Loucy (cell line): ENCODE results near the gene ARIH1.

Experiments
- H2AFZ ChIP-seq: fragments of 200-600 bp; sonication (generic); 2 replicates; pipeline ENCODE4 v1.6.0; 2016; ENCODE audit warnings: antibody characterized with exemption, mild to moderate bottlenecking, low read length, moderate library complexity
- H3F3A ChIP-seq: fragments of 200-600 bp; 2 replicates; pipeline ENCODE4 v1.6.0; 2016; ENCODE audit warnings: antibody characterized with exemption, low read depth, mild to moderate bottlenecking
- H3K27me3 ChIP-seq: fragments of 200-600 bp; sonication (generic); 2 replicates; pipeline ENCODE4 v1.6.1; 2014; ENCODE audit warnings: low read length, mild to moderate bottlenecking; ENCODE audit not compliant: insufficient read depth, poor library complexity, severe bottlenecking
- H3K36me3 ChIP-seq: fragments of 200-600 bp; sonication (generic); 2 replicates; pipeline ENCODE4 v1.6.1; 2016; ENCODE audit warnings: low read length; ENCODE audit not compliant: insufficient read depth
- H3K4me1 ChIP-seq: fragments of 200-600 bp; sonication (generic); 2 replicates; pipeline ENCODE4 v1.5.1; 2014; ENCODE audit warnings: low read length, mild to moderate bottlenecking; ENCODE audit not compliant: insufficient read depth, poor library complexity, severe bottlenecking
- H3K4me2 ChIP-seq: fragments of 200-600 bp; sonication (generic); 2 replicates; pipeline ENCODE4 v1.6.0; 2014; ENCODE audit warnings: antibody characterized with exemption, low read length, low read depth, mild to moderate bottlenecking; ENCODE audit not compliant: poor library complexity, severe bottlenecking
- H3K4me3 ChIP-seq: fragments of 200-600 bp; sonication (generic); 2 replicates; pipeline ENCODE4 v1.5.1; 2014; ENCODE audit warnings: low read length, mild to moderate bottlenecking, mixed read lengths; ENCODE audit not compliant: poor library complexity, severe bottlenecking
- H3K79me2 ChIP-seq: fragments of 200-600 bp; sonication (generic); 2 replicates; pipeline ENCODE4 v1.6.1; 2014; ENCODE audit warnings: low read length; ENCODE audit not compliant: insufficient read depth
- H3K9ac ChIP-seq: fragments of 200-600 bp; sonication (generic); 2 replicates; pipeline ENCODE4 v1.6.0; 2014; ENCODE audit warnings: mild to moderate bottlenecking, low read depth, low read length, moderate library complexity; ENCODE audit not compliant: poor library complexity, severe bottlenecking
- H3K9me2 ChIP-seq: fragments of 200-600 bp; sonication (generic); replicated peaks from 2 replicates; pipeline ENCODE4 v1.6.1; 2016; ENCODE audit warnings: low read depth, low read length, mixed read lengths
- H3K9me3 ChIP-seq: fragments of 200-600 bp; sonication (generic); 2 replicates; pipeline ENCODE4 v1.6.1; 2014; ENCODE audit warnings: mild to moderate bottlenecking, antibody characterized with exemption, low read length, low read depth; ENCODE audit not compliant: insufficient read depth
- H4K20me1 ChIP-seq: fragments of 200-600 bp; sonication (generic); 2 replicates; pipeline ENCODE4 v1.6.0; 2014; ENCODE audit warnings: antibody characterized with exemption, low read length, mild to moderate bottlenecking; ENCODE audit not compliant: insufficient read depth, poor library complexity, severe bottlenecking
- CTCF ChIP-seq: fragments of 200-600 bp; sonication (generic); conservative IDR thresholded peaks from 2 replicates; pipeline ENCODE4 v1.5.1; 2014; ENCODE audit warnings: mild to moderate bottlenecking, antibody characterized with exemption, low read length
- EZH2phosphoT487 ChIP-seq: fragments of 200-600 bp; IDR thresholded peaks from 2 replicates; pipeline ENCODE4 v1.6.1; 2018; ENCODE audit warnings: antibody characterized with exemption, mild to moderate bottlenecking, moderate library complexity, borderline replicate concordance

Gene ARIH1

GRCh38 chr15:72464251-72464650, 9.9 kb upstream of the ARIH1 start:
- TF ChIP-seq EZH2phosphoT487 (no peak), CTCF (no peak)
- Histone ChIP-seq H3K9me2 (no peaks in the 10 kb centered on the region), H3K4me1 (peaks cover 6% of the 10 kb centered on the region), H3K9me3 (no peaks in the 10 kb centered on the region), H4K20me1 (no peaks in the 10 kb centered on the region), H3K9ac (no peak overlapping the region), H3K36me3 (no peaks in the 10 kb centered on the region), H3K27me3 (no peaks in the 10 kb centered on the region), H2AFZ (no peak overlapping the region), H3K4me2 (no peak overlapping the region), H3F3A (no peaks in the 10 kb centered on the region), H3K79me2 (no peaks in the 10 kb centered on the region), H3K4me3 (no peak overlapping the region)

DNA sequence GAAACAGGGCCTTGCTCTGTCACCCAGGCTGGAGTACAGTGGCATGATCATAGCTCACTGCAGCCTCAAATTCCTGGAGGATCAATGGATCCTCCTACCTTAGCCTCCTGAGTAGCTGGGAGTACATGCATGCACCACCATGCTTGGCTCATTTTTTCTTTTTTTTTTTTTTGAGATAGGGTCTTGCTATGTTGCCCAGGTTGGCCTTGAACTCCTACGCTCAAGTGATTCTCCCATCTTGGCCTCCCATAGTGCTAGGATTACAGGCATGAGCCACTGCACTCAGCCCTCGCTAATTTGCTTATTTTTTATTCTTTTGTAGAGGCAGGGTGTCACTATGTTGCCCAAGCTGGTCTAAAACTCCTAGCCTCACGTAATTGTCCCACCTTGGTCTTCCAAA, 6.0 kb upstream of the ARIH1 start:
- TF ChIP-seq EZH2phosphoT487: no peak
- TF ChIP-seq CTCF: no peak
- no peak overlapping the region for H2AFZ ChIP-seq
- H3K36me3 ChIP-seq: no peaks in the 10 kb centered on the region
- H3K4me1 ChIP-seq: peaks cover 4% of the 10 kb centered on the region
- H3K4me3 ChIP-seq: no peak overlapping the region
- H3K9ac ChIP-seq: no peak overlapping the region
- no peak overlapping the region for H3K4me2 ChIP-seq
- no peaks in the 10 kb centered on the region for H3F3A ChIP-seq
- no peaks in the 10 kb centered on the region for H3K79me2 ChIP-seq
- H3K9me2 ChIP-seq: no peaks in the 10 kb centered on the region
- H4K20me1 ChIP-seq: no peaks in the 10 kb centered on the region
- H3K9me3 ChIP-seq: no peaks in the 10 kb centered on the region
- H3K27me3 ChIP-seq: no peaks in the 10 kb centered on the region

DNA sequence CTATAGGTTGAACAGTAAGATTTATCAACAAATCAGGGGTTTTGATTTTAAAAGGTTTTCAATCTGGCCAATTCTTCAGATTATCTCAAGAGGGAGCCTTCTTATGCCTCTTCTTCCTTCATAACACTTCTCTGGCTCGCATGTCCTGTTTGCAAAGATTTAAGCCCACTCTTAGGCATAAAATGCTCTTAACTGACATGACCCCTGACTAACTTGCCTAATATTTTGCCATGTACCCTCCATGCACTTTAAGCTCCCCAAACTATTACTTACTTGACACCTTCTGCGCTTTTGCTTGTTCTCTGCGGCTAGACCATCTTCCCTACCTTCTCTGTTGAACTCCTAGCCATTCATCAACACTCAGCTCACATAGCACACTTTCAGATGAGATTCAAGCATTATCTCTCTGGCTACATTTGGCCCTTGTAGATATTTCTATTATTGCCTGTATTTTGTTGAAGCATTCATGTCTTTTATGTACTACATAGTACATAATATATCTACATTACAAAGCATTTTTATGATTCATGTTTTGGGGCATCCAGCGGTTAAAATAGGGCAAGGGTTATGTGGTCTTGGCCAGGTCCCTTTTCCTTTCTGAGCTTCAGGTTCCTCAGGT, 1.0 kb upstream of the ARIH1 start:
- Histone ChIP-seq H3K9ac (peak overlapping the region; percentile 91), H3K9me2 (no peaks in the 10 kb centered on the region), H2AFZ (peak overlapping the region; percentile 88), H3K79me2 (peaks cover 38% of the 10 kb centered on the region), H3K27me3 (no peaks in the 10 kb centered on the region), H3K4me2 (peak overlapping the region; percentile 76), H3K36me3 (no peaks in the 10 kb centered on the region), H4K20me1 (peaks cover 38% of the 10 kb centered on the region), H3K4me3 (peak overlapping the region; percentile 88), H3K4me1 (peaks cover 31% of the 10 kb centered on the region), H3F3A (no peaks in the 10 kb centered on the region; the same call in 1 of the 2 replicates), H3K9me3 (no peaks in the 10 kb centered on the region)
- TF ChIP-seq EZH2phosphoT487: no peak
- no peak for TF ChIP-seq CTCF
